ENCODE results near the gene SYT1.

Gene SYT1

GRCh38 chr12:78928200-78929074 is 63.9 kb downstream of the SYT1 start:
- TF ChIP-seq CTCF (conservative IDR thresholded peaks at IDR 0.05; ENCODE audit: low read length) = no peak
- H3K4me3 ChIP-seq (ENCODE audit: low read length) = no peak overlapping the region
- DNase-seq (ENCODE audit: low read depth) = peak; percentile 46

GRCh38 chr12:78929075-78929418 is 64.5 kb downstream of the SYT1 start:
- no peak for DNase-seq (ENCODE audit: low read depth)
- H3K4me3 ChIP-seq (ENCODE audit: low read length) = no peak overlapping the region
- no peak for TF ChIP-seq CTCF (conservative IDR thresholded peaks at IDR 0.05; ENCODE audit: low read length)

GRCh38 chr12:78931466-78931990 is 67.0 kb downstream of the SYT1 start:
- no peak for TF ChIP-seq CTCF (conservative IDR thresholded peaks at IDR 0.05; ENCODE audit: low read length)
- no peak overlapping the region for H3K4me3 ChIP-seq (ENCODE audit: low read length)
- no peak for DNase-seq (ENCODE audit: low read depth)

- DNase-seq (ENCODE audit: low read depth) = no peak
- no peak for TF ChIP-seq CTCF (conservative IDR thresholded peaks at IDR 0.05; ENCODE audit: low read length)
These were observed 68.4 kb downstream of the SYT1 start for GRCh38 chr12:78933014-78933413.

GRCh38 chr12:78938341-78939084 is 73.9 kb downstream of the SYT1 start:
- no peak for DNase-seq (ENCODE audit: low read depth)
- TF ChIP-seq CTCF (conservative IDR thresholded peaks at IDR 0.05; ENCODE audit: low read length) = no peak

More at GRCh38 chr12:78933014-78933413, 68.4 kb downstream of the SYT1 start:
- H3K4me3 ChIP-seq (ENCODE audit: low read length) = no peak overlapping the region

GRCh38 chr12:78949532-78949931 is 85.0 kb downstream of the SYT1 start:
- no peak for DNase-seq (ENCODE audit: low read depth)
- no peak for TF ChIP-seq CTCF (conservative IDR thresholded peaks at IDR 0.05; ENCODE audit: low read length)
- H3K4me3 ChIP-seq (ENCODE audit: low read length) = no peak overlapping the region

More at GRCh38 chr12:78938341-78939084, 73.9 kb downstream of the SYT1 start:
- no peak overlapping the region for H3K4me3 ChIP-seq (ENCODE audit: low read length)

All from AG10803 (cell line).